Transverse colon (tissue), 4 donors: ENCODE data around the gene TMEM254. TPM values are rescaled to one million over a fixed set of nuclear protein-coding genes. Genes with fewer than 3 reads are reported as not detected.
"Not testable (repeated sequence)": the region's sequence is repeated elsewhere in the genome, so short reads cannot be mapped to it uniquely, and the experiment has no call there.

ENCODE experiments used
- DNase-seq: peaks from one replicate; pipeline ENCODE4 v3.0.0-alpha.2; 2019
- H3K27ac ChIP-seq, 4 donors: fragments of 200-600 bp; sonication (generic); 2 replicates each; pipeline ENCODE4 v1.5.1; 2016 to 2018; ENCODE audit warnings: inconsistent platforms in 4 of 4
- H3K27me3 ChIP-seq: fragments of 200-600 bp; sonication (generic); 2 replicates; pipeline ENCODE4 v1.5.1; 2017; ENCODE audit warnings: inconsistent platforms
- H3K36me3 ChIP-seq, 4 donors: fragments of 200-600 bp; sonication (generic); 2 replicates each; pipeline ENCODE4 v1.5.1; 2017 to 2019; ENCODE audit warnings: inconsistent platforms in 4 of 4
- H3K4me1 ChIP-seq, 4 donors: fragments of 200-600 bp; sonication (generic); 2 replicates each; pipeline ENCODE4 v1.5.1; 2017 to 2020; ENCODE audit warnings: inconsistent platforms in 4 of 4
- H3K4me3 ChIP-seq, 4 donors: fragments of 200-600 bp; sonication (generic); 1 replicate in 1 of 4; 2 replicates in 3 of 4; pipeline versions ENCODE4 v1.5.1 to v1.6.1; 2017 to 2019; ENCODE audit warnings: inconsistent platforms in 4 of 4
- H3K9me3 ChIP-seq, 2 donors: fragments of 200-600 bp; sonication (generic); 2 replicates each; pipeline ENCODE4 v1.5.1; 2017 to 2019; ENCODE audit warnings: inconsistent platforms in 2 of 2
- EP300 ChIP-seq: sonication (generic); formaldehyde crosslinking; IDR thresholded peaks from one replicate; pipeline ENCODE4 v1.6.1; 2017; ENCODE audit warnings: antibody characterized with exemption, low read depth
- POLR2A ChIP-seq: fragments of 450-650 bp; IDR thresholded peaks from one replicate; pipeline ENCODE4 v1.6.1; 2016; ENCODE audit warnings: antibody characterized with exemption, mild to moderate bottlenecking, moderate library complexity
- POLR2AphosphoS5 ChIP-seq, 3 donors: sonication (generic); formaldehyde crosslinking; IDR thresholded peaks; one replicate each; pipeline ENCODE4 v1.6.1; 2016; ENCODE audit warnings: antibody characterized with exemption in 3 of 3
- WGBS, 2 donors: methylation state at CpG; one replicate each; pipeline ENCODE4 v1.1.5; 2018; ENCODE audit warnings: low coverage in 1 of 2; 5-methylcytosine and 5-hydroxymethylcytosine counted together
- in situ Hi-C, 4 donors: fragments of 200-750 bp; cut with MboI; loops; one replicate each; pipeline versions ENCODE4 v1.15.0 to v1.15.1; 2017; ENCODE audit warnings: low sequenced_read_pairs in 3 of 4, low pct_ligation_motif_present in 1 of 4, low pct_unique_long_range_greater_than_20kb in 1 of 4
- intact Hi-C: fragments of 100-400 bp; cut with DNase I; formaldehyde crosslinking; loops from one replicate; pipeline ENCODE4 v1.15.1; 2023; ENCODE audit warnings: low total_unique reads
- total RNA-seq, 4 donors: library from RNA; depleted of rRNA; stranded (reverse); fragments of >200 nt; gene quantifications; one replicate each; pipeline ENCODE4 v1.1.0, GENCODE V29; 2016
- TF ChIP-seq, protein P1 (sequence below), 5 experiments: fragments of 200-600 bp in 3 of 5; fragments of 450-650 bp in 2 of 5; sonication (generic) in 3 of 5; IDR thresholded peaks; 1 replicate in 2 of 5; 2 replicates in 3 of 5; pipeline ENCODE4 v1.5.1; 2016 to 2017; ENCODE audit warnings: antibody characterized with exemption in 5 of 5, inconsistent platforms in 3 of 5, mild to moderate bottlenecking in 2 of 5, moderate library complexity in 1 of 5

TMEM254 gene
- total RNA-seq, 4 donors from 2014 or later, result 3.0 to 33.7 (median 10.4) TPM

DNA sequence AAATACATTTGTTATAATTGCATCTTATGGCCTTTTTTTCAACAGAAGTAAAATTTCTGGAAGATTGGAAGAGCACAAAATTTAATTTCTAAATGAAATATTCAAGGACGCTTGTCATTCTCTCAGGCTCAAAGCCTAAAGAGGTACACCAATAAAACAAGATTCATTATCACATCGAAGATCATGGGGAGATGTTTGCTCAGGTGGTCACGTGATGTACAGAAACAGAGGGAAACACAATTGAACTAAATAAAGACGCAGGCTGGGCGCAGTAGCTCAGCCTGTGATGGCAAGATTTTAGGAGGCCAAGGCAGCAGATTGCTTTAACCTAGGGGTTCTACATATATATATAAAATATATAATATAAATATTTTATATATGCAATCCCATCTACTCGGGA is 37.3 kb upstream of the TMEM254 start:
- no peak for DNase-seq
- 61 to 67% methylated on average over 6 of the region's 6 CpGs for WGBS, 2 donors
- in situ Hi-C loops (no loop called here), intact Hi-C loops (no loop called here)
- TF ChIP-seq, protein P1, sequence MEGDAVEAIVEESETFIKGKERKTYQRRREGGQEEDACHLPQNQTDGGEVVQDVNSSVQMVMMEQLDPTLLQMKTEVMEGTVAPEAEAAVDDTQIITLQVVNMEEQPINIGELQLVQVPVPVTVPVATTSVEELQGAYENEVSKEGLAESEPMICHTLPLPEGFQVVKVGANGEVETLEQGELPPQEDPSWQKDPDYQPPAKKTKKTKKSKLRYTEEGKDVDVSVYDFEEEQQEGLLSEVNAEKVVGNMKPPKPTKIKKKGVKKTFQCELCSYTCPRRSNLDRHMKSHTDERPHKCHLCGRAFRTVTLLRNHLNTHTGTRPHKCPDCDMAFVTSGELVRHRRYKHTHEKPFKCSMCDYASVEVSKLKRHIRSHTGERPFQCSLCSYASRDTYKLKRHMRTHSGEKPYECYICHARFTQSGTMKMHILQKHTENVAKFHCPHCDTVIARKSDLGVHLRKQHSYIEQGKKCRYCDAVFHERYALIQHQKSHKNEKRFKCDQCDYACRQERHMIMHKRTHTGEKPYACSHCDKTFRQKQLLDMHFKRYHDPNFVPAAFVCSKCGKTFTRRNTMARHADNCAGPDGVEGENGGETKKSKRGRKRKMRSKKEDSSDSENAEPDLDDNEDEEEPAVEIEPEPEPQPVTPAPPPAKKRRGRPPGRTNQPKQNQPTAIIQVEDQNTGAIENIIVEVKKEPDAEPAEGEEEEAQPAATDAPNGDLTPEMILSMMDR (IDR thresholded peaks at IDR 0.05), result no peak
- TF ChIP-seq EP300 (no peak), POLR2AphosphoS5 (IDR thresholded peaks at IDR 0.05) (no peak), POLR2A (no peak)
- H3K9me3 ChIP-seq, result no peaks in the 10 kb centered on the region
- no peak overlapping the region for H3K27ac ChIP-seq
- no peaks in the 10 kb centered on the region for H3K4me1 ChIP-seq
- no peaks in the 10 kb centered on the region for H3K27me3 ChIP-seq
- H3K4me3 ChIP-seq, result no peak overlapping the region
- H3K36me3 ChIP-seq, result no peaks in the 10 kb centered on the region

DNA sequence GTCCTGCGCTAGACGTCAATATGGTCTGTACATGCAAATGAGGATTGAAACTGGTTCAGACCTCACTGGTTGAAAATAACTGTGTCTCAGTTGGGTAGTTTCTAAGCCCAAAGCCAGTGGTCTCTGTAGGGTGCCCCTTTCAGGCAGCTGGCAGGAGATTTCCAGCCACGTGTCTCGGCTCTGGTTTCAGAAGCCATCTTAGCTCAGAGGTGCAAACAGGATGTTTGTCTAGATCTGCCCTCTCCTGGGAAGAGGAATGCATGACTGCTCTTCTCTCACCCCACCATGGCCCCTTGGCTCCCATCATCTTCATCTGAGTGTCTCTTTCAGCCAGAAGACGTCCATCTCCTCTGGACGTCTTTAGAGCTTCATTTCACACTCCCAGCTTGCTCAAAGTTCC is 33.5 kb upstream of the TMEM254 start:
- in situ Hi-C loops, intact Hi-C loops, H3K27ac ChIP-seq, H3K36me3 ChIP-seq, H3K9me3 ChIP-seq, H3K4me1 ChIP-seq, H3K27me3 ChIP-seq, H3K4me3 ChIP-seq, DNase-seq: not testable (repeated sequence)
- WGBS, 2 donors, result 83 to 87% methylated on average over 4 to 6 of the region's 6 CpGs

DNA sequence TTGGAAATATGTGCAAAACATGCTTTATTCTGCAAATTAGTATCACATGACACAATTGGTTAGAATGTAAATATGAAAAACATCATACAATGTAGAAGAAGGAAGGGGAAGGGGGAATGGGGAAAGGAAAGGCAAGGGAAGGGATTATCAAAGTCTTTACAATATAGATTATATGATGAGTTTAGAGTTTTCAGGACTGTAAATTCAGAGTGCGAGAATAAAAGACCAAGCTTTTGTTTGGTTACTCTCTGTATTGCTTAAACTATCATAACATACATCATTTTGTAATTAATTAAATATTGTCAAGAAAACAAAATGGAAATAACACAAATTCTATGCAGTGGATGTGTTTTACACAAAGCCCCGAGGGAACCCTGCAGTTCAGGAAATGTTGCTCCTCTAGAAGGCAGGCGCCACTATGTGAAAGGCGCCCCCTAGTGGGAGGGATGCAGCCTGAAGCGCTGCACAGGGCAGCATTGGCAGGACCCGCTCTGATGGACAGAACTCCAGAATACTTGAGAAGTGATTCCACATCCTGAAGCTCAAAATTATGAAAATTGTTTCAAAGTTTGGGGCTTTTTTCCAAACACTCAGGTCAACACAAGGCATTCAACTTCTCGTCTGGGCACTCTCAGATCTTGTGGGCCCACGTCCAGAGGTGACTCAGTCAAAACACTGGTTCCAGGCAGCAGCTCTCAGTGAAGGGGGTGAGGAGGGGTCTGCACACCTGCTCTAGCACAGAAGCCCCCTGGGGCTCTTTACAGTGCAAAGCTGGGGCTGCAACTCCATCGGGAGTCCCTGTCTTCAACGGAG is 31.6 kb upstream of the TMEM254 start:
- 32 to 44% methylated on average over 4 to 10 of the region's 10 CpGs for WGBS, 2 donors
- in situ Hi-C loops, result no loop called here
- no peaks in the 10 kb centered on the region for H3K27me3 ChIP-seq
- no peaks in the 10 kb centered on the region for H3K4me1 ChIP-seq
- intact Hi-C loops, result no loop called here
- H3K9me3 ChIP-seq, result no peaks in the 10 kb centered on the region
- peak; percentile 79 for DNase-seq
- H3K27ac ChIP-seq, result no peak overlapping the region
- no peak for TF ChIP-seq EP300
- TF ChIP-seq POLR2AphosphoS5 (IDR thresholded peaks at IDR 0.05), result no peak
- TF ChIP-seq, protein P1 (IDR thresholded peaks at IDR 0.05), result peak in 4 of 5 experiments; percentile 75 to 90 (median 88)
- TF ChIP-seq POLR2A, result no peak
- no peak overlapping the region for H3K4me3 ChIP-seq
- H3K36me3 ChIP-seq, result no peaks in the 10 kb centered on the region

DNA sequence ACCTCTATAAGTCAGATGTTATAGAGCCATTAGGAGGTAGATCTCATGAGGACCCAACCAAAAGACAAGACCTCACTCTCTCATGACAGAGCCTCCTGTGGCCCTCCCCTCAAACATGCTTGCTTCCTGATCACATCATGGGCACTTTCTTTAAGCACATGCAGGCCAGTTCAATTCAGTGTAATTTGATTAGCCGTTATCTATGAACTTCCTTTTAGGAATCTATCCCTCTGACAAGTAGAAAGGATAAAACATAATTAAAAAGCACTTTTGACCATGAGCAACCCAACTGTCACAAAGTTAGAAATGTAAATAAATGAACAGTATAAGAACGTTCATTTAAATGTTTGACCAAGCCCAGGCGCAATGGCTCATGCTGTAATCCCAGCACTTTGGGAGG is 27.7 kb upstream of the TMEM254 start:
- Histone ChIP-seq H3K27me3 (no peaks in the 10 kb centered on the region), H3K36me3 (no peaks in the 10 kb centered on the region), H3K4me1 (no peaks in the 10 kb centered on the region), H3K9me3 (no peaks in the 10 kb centered on the region), H3K27ac (no peak overlapping the region), H3K4me3 (no peak overlapping the region)
- DNase-seq, result no peak
- intact Hi-C loops (no loop called here), in situ Hi-C loops (loop anchor here in 1 of 4 donors (25.0 kb wide), 1 partner anchor 162 kb away; the partner anchor contains the start of gene ANXA11)
- WGBS, 2 donors, result 80 to 82% methylated on average over 3 of the region's 3 CpGs
- TF ChIP-seq, protein P1 (IDR thresholded peaks at IDR 0.05), result no peak
- TF ChIP-seq POLR2A, result no peak
- no peak for TF ChIP-seq POLR2AphosphoS5 (IDR thresholded peaks at IDR 0.05)
- no peak for TF ChIP-seq EP300
